ENCODE data around the gene CEP112.

The CEP112 gene

GRCh38 chr17:65918916-65919315 lies 273.0 kb downstream of the CEP112 start:
- no peak for DNase-seq

- no peak for DNase-seq
These were observed 273.4 kb downstream of the CEP112 start for GRCh38 chr17:65918500-65918899.

GRCh38 chr17:65917560-65917959 lies 274.4 kb downstream of the CEP112 start:
- DNase-seq = no peak

- no peak for DNase-seq
These were observed 275.5 kb downstream of the CEP112 start for GRCh38 chr17:65916425-65916824.

GRCh38 chr17:65914784-65915342 lies 277.1 kb downstream of the CEP112 start:
- no peak for DNase-seq

- DNase-seq = no peak
These were observed 278.5 kb downstream of the CEP112 start for GRCh38 chr17:65913326-65913850.

- no peak for DNase-seq
These were observed 281.1 kb downstream of the CEP112 start for GRCh38 chr17:65910836-65911235.

- no peak for DNase-seq
These were observed 289.0 kb downstream of the CEP112 start for GRCh38 chr17:65902831-65903522.

- DNase-seq = no peak
These were observed 289.8 kb downstream of the CEP112 start for GRCh38 chr17:65902155-65902554.

GRCh38 chr17:65901394-65901793 lies 290.5 kb downstream of the CEP112 start:
- DNase-seq = no peak

- DNase-seq = no peak
These were observed 291.7 kb downstream of the CEP112 start for GRCh38 chr17:65900216-65900615.

- DNase-seq = no peak
These were observed 293.3 kb downstream of the CEP112 start for GRCh38 chr17:65898651-65899050.

GRCh38 chr17:65896889-65897288 lies 295.0 kb downstream of the CEP112 start:
- DNase-seq = no peak

GRCh38 chr17:65895969-65896368 lies 296.0 kb downstream of the CEP112 start:
- no peak for DNase-seq

- DNase-seq = no peak
These were observed 298.1 kb downstream of the CEP112 start for GRCh38 chr17:65893692-65894279.

GRCh38 chr17:65892912-65893377 lies 299.0 kb downstream of the CEP112 start:
- DNase-seq = no peak

- DNase-seq = no peak
These were observed 300.6 kb downstream of the CEP112 start for GRCh38 chr17:65891231-65891735.

- DNase-seq = no peak
These were observed 303.3 kb downstream of the CEP112 start for GRCh38 chr17:65888649-65889048.

GRCh38 chr17:65886315-65887245 lies 305.4 kb downstream of the CEP112 start:
- no peak for DNase-seq

GRCh38 chr17:65885541-65886312 lies 306.2 kb downstream of the CEP112 start:
- no peak for DNase-seq

- no peak for DNase-seq
These were observed 314.9 kb downstream of the CEP112 start for GRCh38 chr17:65876985-65877384.

- DNase-seq = no peak
These were observed 323.1 kb downstream of the CEP112 start for GRCh38 chr17:65868881-65869280.

Measured in CD4-positive, alpha-beta T cell treated with Interleukin-15 for 1 hour (primary cell).